Measurements from ENCODE around the gene STARD7.

STARD7 gene

DNA sequence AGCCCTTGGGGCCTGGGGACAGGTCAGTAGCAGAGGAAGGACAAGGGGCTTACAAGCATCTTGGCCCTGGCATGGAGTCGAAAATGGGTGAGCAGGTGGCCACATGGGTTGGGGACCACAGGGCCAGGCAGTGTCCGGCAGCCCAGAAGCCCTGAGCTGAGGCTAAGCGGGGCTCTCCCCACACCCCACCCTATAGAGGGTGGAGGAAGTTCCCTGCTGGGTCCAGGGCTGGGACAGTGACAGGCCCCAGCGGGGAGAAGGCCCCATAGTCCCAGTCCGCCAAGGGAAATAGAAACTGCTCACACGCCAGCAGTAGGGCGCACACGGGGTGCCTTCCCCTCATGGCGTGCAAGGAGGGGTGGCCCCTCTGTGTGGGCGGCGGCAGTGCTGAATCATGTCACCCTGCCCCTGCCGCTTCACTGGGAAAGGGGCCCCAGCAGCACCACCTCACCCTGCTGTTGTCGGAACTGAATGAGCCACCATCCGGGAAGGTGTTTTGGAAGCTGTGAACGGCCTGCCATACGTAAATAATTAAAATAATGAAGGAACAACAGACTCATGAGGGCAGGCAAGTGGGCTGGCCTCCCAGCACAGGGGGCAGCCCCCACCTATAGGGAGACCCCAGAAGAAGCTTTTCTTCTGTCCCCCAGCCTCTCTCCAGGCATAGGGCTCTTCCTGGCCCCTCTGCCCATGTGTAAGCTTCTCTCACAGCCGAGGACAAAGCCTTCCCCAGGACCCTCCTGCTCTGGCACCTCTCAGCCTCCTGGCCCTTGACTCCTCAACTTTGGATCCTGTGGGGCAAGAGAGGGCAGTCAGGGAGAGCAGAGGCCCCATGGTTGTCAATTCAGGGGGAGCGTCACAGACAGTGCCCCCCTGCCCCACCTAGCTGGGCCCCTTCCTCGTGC, 50.7 kb downstream of the STARD7 start:
- Histone ChIP-seq H3K4me3 (IDR thresholded peaks at IDR 0.05; ENCODE audit: insufficient read depth, low read depth, low read length) (no peak overlapping the region), H3K4me1 (ENCODE audit: low read depth, poor library complexity, severe bottlenecking) (peaks cover 19% of the 10 kb centered on the region), H2AFZ (ENCODE audit: low read depth) (no peak overlapping the region), H4K20me1 (ENCODE audit: insufficient read depth) (no peaks in the 10 kb centered on the region), H3K27ac (no peak overlapping the region), H3K79me2 (ENCODE audit: insufficient read depth, low read depth) (no peaks in the 10 kb centered on the region), H3K27me3 (ENCODE audit: insufficient read depth, low read depth) (no peaks in the 10 kb centered on the region), H3K9ac (no peak overlapping the region), H3K36me3 (ENCODE audit: insufficient read depth) (no peaks in the 10 kb centered on the region), H3K4me2 (no peak overlapping the region)
- TF ChIP-seq, protein P1, sequence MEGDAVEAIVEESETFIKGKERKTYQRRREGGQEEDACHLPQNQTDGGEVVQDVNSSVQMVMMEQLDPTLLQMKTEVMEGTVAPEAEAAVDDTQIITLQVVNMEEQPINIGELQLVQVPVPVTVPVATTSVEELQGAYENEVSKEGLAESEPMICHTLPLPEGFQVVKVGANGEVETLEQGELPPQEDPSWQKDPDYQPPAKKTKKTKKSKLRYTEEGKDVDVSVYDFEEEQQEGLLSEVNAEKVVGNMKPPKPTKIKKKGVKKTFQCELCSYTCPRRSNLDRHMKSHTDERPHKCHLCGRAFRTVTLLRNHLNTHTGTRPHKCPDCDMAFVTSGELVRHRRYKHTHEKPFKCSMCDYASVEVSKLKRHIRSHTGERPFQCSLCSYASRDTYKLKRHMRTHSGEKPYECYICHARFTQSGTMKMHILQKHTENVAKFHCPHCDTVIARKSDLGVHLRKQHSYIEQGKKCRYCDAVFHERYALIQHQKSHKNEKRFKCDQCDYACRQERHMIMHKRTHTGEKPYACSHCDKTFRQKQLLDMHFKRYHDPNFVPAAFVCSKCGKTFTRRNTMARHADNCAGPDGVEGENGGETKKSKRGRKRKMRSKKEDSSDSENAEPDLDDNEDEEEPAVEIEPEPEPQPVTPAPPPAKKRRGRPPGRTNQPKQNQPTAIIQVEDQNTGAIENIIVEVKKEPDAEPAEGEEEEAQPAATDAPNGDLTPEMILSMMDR (conservative IDR thresholded peaks at IDR 0.05; ENCODE audit: low read depth, low read length), result no peak

DNA sequence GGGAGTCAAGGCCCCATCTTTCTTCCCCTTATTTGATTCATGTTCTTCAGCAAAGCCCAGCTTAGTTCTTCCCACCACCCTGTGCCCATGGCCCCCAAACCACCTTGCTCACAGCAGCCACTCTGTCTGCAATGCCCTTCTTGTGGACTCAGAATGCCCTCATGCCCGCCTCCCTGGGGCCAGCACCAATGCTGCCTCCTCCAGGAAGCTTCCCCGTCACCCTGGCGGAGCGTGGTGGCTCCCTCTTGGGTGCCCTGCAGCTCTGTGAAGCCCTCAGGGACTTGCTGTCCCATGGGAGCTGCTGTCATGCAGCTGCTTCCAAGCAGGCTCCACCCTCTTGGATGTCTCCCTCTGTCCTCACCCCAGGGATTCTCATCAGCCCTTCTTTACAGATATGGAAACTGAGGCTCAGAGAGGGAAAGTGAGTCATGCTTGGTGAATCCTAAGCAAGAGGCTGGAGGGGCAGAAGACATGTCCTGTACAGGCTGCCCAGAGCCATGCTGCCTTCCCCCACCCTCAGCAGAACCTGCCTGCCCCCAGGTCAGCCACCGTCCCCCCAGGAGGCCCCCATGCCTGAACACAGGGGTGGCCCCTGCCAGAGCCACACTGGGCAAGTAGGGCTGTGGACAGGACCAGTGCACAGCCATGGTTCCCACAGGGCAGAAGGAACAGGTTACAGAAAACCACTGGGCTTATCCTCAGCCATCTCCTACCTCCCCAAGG, 51.5 kb downstream of the STARD7 start:
- Histone ChIP-seq H3K27me3 (ENCODE audit: insufficient read depth, low read depth) (no peaks in the 10 kb centered on the region), H3K9ac (no peak overlapping the region), H3K4me1 (ENCODE audit: low read depth, poor library complexity, severe bottlenecking) (peaks cover 19% of the 10 kb centered on the region), H3K4me3 (IDR thresholded peaks at IDR 0.05; ENCODE audit: insufficient read depth, low read depth, low read length) (no peak overlapping the region), H2AFZ (ENCODE audit: low read depth) (no peak overlapping the region), H4K20me1 (ENCODE audit: insufficient read depth) (no peaks in the 10 kb centered on the region), H3K4me2 (peak overlapping the region; percentile 60; the same call in 1 of the 2 replicates), H3K79me2 (ENCODE audit: insufficient read depth, low read depth) (no peaks in the 10 kb centered on the region), H3K36me3 (ENCODE audit: insufficient read depth) (no peaks in the 10 kb centered on the region), H3K27ac (no peak overlapping the region)
- TF ChIP-seq, protein P1 (conservative IDR thresholded peaks at IDR 0.05; ENCODE audit: low read depth, low read length), result no peak

DNA sequence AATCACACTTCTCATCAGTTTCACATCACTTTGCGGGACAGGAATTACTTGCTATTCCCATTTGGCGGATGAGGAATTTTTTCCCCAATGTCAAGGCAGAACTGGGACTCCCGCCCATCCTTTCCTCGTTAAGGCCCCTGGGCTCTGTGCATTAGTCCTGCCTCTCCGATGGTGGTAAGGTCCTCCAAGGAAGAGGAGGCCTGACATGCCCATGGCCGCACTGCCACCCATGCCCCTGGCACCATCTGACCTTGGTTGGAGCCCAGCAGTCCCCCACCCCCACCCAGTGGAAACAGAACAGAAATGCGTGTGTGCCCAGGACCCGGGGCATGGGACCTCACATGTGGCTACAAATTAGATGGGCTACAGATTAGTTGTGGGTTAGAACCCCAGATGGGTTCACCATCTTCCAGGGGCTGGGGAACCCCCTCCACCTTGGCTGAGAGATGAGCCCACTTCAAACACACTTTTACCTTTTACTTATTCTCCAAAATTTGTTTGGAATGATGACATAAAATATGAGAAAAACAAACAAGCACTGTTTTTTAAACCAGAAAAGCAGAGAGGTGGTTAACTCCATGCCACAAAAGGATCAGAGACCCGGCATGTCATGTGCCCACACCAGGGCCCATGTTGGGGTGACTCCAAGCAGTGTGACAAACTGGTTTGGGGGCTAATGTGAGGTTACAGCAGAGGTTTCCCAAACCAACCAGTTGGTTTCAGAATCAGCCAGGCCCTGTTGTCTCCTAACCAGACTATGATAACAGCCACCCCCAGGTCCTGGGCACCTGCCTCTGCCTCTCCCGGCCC, 52.4 kb downstream of the STARD7 start:
- H3K27me3 ChIP-seq (ENCODE audit: insufficient read depth, low read depth), result no peaks in the 10 kb centered on the region
- no peak overlapping the region; the same call in 1 of the 2 replicates for H3K27ac ChIP-seq
- TF ChIP-seq, protein P1 (conservative IDR thresholded peaks at IDR 0.05; ENCODE audit: low read depth, low read length), result no peak
- no peaks in the 10 kb centered on the region for H3K36me3 ChIP-seq (ENCODE audit: insufficient read depth)
- no peaks in the 10 kb centered on the region for H4K20me1 ChIP-seq (ENCODE audit: insufficient read depth)
- H3K9ac ChIP-seq, result no peak overlapping the region
- peaks cover 19% of the 10 kb centered on the region for H3K4me1 ChIP-seq (ENCODE audit: low read depth, poor library complexity, severe bottlenecking)
- H3K4me2 ChIP-seq, result peak overlapping the region; percentile 60
- H2AFZ ChIP-seq (ENCODE audit: low read depth), result peak overlapping the region; percentile 0; the same call in 1 of the 2 replicates
- H3K79me2 ChIP-seq (ENCODE audit: insufficient read depth, low read depth), result no peaks in the 10 kb centered on the region
- H3K4me3 ChIP-seq (IDR thresholded peaks at IDR 0.05; ENCODE audit: insufficient read depth, low read depth, low read length), result no peak overlapping the region

Measured in KMS-11 (cell line).